ENCODE data around the gene TTBK2. TPM values are rescaled to one million over a fixed set of nuclear protein-coding genes. Genes with fewer than 3 reads are reported as not detected.

The TTBK2 gene
- total and polyA plus RNA-seq, 4 donors = 1.0 to 6.4 (median 4.3) TPM

- DNase-seq (ENCODE audit: low spot score) = no peak
These were observed 186.4 kb downstream of the TTBK2 start for GRCh38 chr15:42734076-42734672.

DNA sequence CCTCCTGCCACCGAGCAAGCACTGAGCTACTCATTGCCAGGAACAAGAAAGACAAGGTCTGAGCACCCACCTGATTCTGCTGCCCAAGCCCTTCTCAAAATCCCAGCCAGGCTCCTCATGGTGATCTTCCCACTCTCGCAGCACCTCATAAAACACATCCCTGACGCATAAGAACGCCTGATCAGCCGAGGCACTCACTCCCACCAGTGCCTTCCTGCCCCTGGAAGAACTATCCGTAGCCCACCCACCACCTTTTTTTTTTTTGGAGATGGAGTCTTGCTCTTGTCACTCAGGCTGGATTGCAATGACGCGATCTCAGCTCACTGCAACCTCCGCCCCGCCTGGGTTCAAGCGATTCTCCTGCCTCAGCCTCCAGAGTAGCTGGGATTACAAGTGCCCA, 187.6 kb downstream of the TTBK2 start:
- H3K4me3 ChIP-seq (ENCODE audit: low read depth in 1 of 3, low read length in 3 of 3) = no peak overlapping the region
- H3K9ac ChIP-seq (ENCODE audit: low read depth in 1 of 2, low read length in 2 of 2) = no peak overlapping the region
- no peaks in the 10 kb centered on the region for H3K9me3 ChIP-seq (ENCODE audit: control insufficient read depth in 4 of 4, low read length in 3 of 4)
- DNase-seq (ENCODE audit: low spot score) = no peak
- H3K27ac ChIP-seq (ENCODE audit: low read depth in 1 of 2, low read length in 2 of 2) = no peak overlapping the region
- TF ChIP-seq NR2F2 (IDR thresholded peaks at IDR 0.05) (no peak), RXRA (IDR thresholded peaks at IDR 0.05) (no peak), FOXA2 (IDR thresholded peaks at IDR 0.05) (no peak), GABPA (IDR thresholded peaks at IDR 0.05 in 1 of 2, conservative IDR thresholded peaks at IDR 0.05 in 1 of 2) (no peak), EGR1 (IDR thresholded peaks at IDR 0.05; ENCODE audit: low read depth in 2 of 2) (no peak), SP1 (IDR thresholded peaks at IDR 0.05) (no peak), TAF1 (conservative IDR thresholded peaks at IDR 0.05) (no peak), FOXA1 (IDR thresholded peaks at IDR 0.05) (no peak), RAD21 (IDR thresholded peaks at IDR 0.05) (no peak), JUND (IDR thresholded peaks at IDR 0.05) (no peak), ZBTB33 (IDR thresholded peaks at IDR 0.05) (no peak), HNF4A (conservative IDR thresholded peaks at IDR 0.05) (no peak), HNF4G (IDR thresholded peaks at IDR 0.05) (no peak)
- TF ChIP-seq, protein P1, sequence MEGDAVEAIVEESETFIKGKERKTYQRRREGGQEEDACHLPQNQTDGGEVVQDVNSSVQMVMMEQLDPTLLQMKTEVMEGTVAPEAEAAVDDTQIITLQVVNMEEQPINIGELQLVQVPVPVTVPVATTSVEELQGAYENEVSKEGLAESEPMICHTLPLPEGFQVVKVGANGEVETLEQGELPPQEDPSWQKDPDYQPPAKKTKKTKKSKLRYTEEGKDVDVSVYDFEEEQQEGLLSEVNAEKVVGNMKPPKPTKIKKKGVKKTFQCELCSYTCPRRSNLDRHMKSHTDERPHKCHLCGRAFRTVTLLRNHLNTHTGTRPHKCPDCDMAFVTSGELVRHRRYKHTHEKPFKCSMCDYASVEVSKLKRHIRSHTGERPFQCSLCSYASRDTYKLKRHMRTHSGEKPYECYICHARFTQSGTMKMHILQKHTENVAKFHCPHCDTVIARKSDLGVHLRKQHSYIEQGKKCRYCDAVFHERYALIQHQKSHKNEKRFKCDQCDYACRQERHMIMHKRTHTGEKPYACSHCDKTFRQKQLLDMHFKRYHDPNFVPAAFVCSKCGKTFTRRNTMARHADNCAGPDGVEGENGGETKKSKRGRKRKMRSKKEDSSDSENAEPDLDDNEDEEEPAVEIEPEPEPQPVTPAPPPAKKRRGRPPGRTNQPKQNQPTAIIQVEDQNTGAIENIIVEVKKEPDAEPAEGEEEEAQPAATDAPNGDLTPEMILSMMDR (IDR thresholded peaks at IDR 0.05; ENCODE audit: low read depth, low read length, missing input control) = no peak
- TF ChIP-seq, protein P2, sequence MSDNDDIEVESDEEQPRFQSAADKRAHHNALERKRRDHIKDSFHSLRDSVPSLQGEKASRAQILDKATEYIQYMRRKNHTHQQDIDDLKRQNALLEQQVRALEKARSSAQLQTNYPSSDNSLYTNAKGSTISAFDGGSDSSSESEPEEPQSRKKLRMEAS (IDR thresholded peaks at IDR 0.05) = no peak
- WGBS = 98% methylated on average over 11 of the region's 11 CpGs
- H3K4me1 ChIP-seq (ENCODE audit: control insufficient read depth in 4 of 4, insufficient read depth in 4 of 4, low read length in 3 of 4) = peaks cover 3 to 21% (median 16%) of the 10 kb centered on the region in 4 donors
- H3K36me3 ChIP-seq (ENCODE audit: control insufficient read depth in 4 of 4, insufficient read depth in 3 of 4, low read depth in 1 of 4, low read length in 3 of 4) = peaks cover 10 to 66% (median 39%) of the 10 kb centered on the region in 4 donors
- H3K27me3 ChIP-seq (ENCODE audit: control insufficient read depth in 4 of 4, insufficient read depth in 4 of 4, low read length in 3 of 4) = no peaks in the 10 kb centered on the region

More at GRCh38 chr15:42734076-42734672, 186.4 kb downstream of the TTBK2 start:
- peaks cover 10 to 55% (median 33%) of the 10 kb centered on the region in 4 donors for H3K36me3 ChIP-seq (ENCODE audit: control insufficient read depth in 4 of 4, insufficient read depth in 3 of 4, low read depth in 1 of 4, low read length in 3 of 4)
- no peak for TF ChIP-seq HNF4A (conservative IDR thresholded peaks at IDR 0.05)
- TF ChIP-seq, protein P1 (IDR thresholded peaks at IDR 0.05; ENCODE audit: low read depth, low read length, missing input control) = no peak
- TF ChIP-seq JUND (IDR thresholded peaks at IDR 0.05) = no peak
- no peak for TF ChIP-seq HNF4G (IDR thresholded peaks at IDR 0.05)
- peaks cover 3 to 21% (median 16%) of the 10 kb centered on the region in 4 donors for H3K4me1 ChIP-seq (ENCODE audit: control insufficient read depth in 4 of 4, insufficient read depth in 4 of 4, low read length in 3 of 4)
- H3K9ac ChIP-seq (ENCODE audit: low read depth in 1 of 2, low read length in 2 of 2) = no peak overlapping the region
- no peaks in the 10 kb centered on the region for H3K9me3 ChIP-seq (ENCODE audit: control insufficient read depth in 4 of 4, low read length in 3 of 4)
- 98% methylated on average over 6 of the region's 6 CpGs for WGBS
- H3K27me3 ChIP-seq (ENCODE audit: control insufficient read depth in 4 of 4, insufficient read depth in 4 of 4, low read length in 3 of 4) = no peaks in the 10 kb centered on the region
- no peak overlapping the region for H3K4me3 ChIP-seq (ENCODE audit: low read depth in 1 of 3, low read length in 3 of 3)
- no peak overlapping the region for H3K27ac ChIP-seq (ENCODE audit: low read depth in 1 of 2, low read length in 2 of 2)

All from liver (tissue), 9 donors.